Measurements from ENCODE around the gene FAM229B.
A peak's percentile ranks its signal among the peaks of the same experiment; 100 is the strongest.

The FAM229B gene

DNA sequence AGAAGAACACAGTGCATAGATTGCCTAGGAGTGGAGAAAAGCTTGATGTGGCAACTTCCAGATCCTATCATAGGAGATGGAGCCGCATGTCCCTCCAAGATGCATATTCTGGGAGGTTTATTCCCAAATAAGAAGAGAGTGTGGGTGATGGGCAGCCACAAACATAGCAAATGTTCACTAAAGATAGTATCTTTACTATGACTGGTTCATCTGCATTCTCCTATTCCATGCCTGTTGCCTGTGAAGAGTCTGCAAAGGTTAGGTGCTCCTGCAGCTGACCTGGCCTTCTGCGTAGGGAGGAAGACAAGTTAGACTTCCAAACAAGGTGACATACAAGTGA, 48.0 kb upstream of the FAM229B start:
- Histone ChIP-seq H3K36me3 (ENCODE audit: control insufficient read depth, insufficient read depth, low read length) (no peaks in the 10 kb centered on the region), H3K4me3 (ENCODE audit: low read depth, low read length) (no peak overlapping the region), H2AFZ (no peak overlapping the region), H3K79me2 (no peaks in the 10 kb centered on the region), H3K9ac (no peak overlapping the region), H3K9me3 (ENCODE audit: control insufficient read depth, low read length) (no peaks in the 10 kb centered on the region), H3K4me1 (peaks cover 7% of the 10 kb centered on the region), H3K4me2 (ENCODE audit: low read length) (no peak overlapping the region), H3K27me3 (ENCODE audit: control insufficient read depth, insufficient read depth, low read length) (no peaks in the 10 kb centered on the region), H3K27ac (no peak overlapping the region)
- TF ChIP-seq, protein P1, sequence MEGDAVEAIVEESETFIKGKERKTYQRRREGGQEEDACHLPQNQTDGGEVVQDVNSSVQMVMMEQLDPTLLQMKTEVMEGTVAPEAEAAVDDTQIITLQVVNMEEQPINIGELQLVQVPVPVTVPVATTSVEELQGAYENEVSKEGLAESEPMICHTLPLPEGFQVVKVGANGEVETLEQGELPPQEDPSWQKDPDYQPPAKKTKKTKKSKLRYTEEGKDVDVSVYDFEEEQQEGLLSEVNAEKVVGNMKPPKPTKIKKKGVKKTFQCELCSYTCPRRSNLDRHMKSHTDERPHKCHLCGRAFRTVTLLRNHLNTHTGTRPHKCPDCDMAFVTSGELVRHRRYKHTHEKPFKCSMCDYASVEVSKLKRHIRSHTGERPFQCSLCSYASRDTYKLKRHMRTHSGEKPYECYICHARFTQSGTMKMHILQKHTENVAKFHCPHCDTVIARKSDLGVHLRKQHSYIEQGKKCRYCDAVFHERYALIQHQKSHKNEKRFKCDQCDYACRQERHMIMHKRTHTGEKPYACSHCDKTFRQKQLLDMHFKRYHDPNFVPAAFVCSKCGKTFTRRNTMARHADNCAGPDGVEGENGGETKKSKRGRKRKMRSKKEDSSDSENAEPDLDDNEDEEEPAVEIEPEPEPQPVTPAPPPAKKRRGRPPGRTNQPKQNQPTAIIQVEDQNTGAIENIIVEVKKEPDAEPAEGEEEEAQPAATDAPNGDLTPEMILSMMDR (IDR thresholded peaks at IDR 0.05): no peak

GRCh38 chr6:112040956-112041355, 46.4 kb upstream of the FAM229B start:
- TF ChIP-seq, protein P1 (IDR thresholded peaks at IDR 0.05): no peak
- H3K36me3 ChIP-seq (ENCODE audit: control insufficient read depth, insufficient read depth, low read length): no peaks in the 10 kb centered on the region
- no peak overlapping the region for H3K4me2 ChIP-seq (ENCODE audit: low read length)
- H3K4me1 ChIP-seq: peaks cover 7% of the 10 kb centered on the region
- no peak overlapping the region for H3K4me3 ChIP-seq (ENCODE audit: low read depth, low read length)
- no peak overlapping the region for H2AFZ ChIP-seq
- H3K9me3 ChIP-seq (ENCODE audit: control insufficient read depth, low read length): no peaks in the 10 kb centered on the region
- no peak overlapping the region for H3K27ac ChIP-seq
- H3K9ac ChIP-seq: no peak overlapping the region
- no peaks in the 10 kb centered on the region for H3K79me2 ChIP-seq
- H3K27me3 ChIP-seq (ENCODE audit: control insufficient read depth, insufficient read depth, low read length): no peaks in the 10 kb centered on the region

DNA sequence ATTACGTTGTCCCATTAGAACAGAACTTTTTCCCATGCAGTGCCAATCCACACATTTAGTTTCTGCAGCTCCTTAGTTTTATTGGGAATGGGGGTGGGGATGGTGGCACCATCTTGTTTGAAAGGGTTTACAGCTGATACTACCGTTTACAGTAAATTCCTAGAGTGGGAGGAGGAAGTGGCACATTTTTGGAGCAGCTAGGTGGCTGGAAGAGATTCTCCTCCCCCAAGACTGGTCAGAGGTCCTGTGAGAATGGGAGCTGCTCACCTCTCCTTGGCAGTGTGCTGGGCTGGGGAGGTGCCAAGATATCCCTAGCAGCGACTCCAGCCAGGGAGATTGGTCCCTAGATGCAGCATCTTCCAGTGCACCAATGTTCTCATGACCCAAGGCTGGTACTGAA, 45.9 kb upstream of the FAM229B start:
- H3K36me3 ChIP-seq (ENCODE audit: control insufficient read depth, insufficient read depth, low read length): no peaks in the 10 kb centered on the region
- H3K27ac ChIP-seq: no peak overlapping the region
- H3K4me3 ChIP-seq (ENCODE audit: low read depth, low read length): no peak overlapping the region
- no peaks in the 10 kb centered on the region for H3K79me2 ChIP-seq
- H3K9me3 ChIP-seq (ENCODE audit: control insufficient read depth, low read length): no peaks in the 10 kb centered on the region
- peaks cover 7% of the 10 kb centered on the region for H3K4me1 ChIP-seq
- TF ChIP-seq, protein P1 (IDR thresholded peaks at IDR 0.05): no peak
- no peak overlapping the region for H3K9ac ChIP-seq
- H2AFZ ChIP-seq: no peak overlapping the region
- H3K4me2 ChIP-seq (ENCODE audit: low read length): no peak overlapping the region
- H3K27me3 ChIP-seq (ENCODE audit: control insufficient read depth, insufficient read depth, low read length): no peaks in the 10 kb centered on the region

DNA sequence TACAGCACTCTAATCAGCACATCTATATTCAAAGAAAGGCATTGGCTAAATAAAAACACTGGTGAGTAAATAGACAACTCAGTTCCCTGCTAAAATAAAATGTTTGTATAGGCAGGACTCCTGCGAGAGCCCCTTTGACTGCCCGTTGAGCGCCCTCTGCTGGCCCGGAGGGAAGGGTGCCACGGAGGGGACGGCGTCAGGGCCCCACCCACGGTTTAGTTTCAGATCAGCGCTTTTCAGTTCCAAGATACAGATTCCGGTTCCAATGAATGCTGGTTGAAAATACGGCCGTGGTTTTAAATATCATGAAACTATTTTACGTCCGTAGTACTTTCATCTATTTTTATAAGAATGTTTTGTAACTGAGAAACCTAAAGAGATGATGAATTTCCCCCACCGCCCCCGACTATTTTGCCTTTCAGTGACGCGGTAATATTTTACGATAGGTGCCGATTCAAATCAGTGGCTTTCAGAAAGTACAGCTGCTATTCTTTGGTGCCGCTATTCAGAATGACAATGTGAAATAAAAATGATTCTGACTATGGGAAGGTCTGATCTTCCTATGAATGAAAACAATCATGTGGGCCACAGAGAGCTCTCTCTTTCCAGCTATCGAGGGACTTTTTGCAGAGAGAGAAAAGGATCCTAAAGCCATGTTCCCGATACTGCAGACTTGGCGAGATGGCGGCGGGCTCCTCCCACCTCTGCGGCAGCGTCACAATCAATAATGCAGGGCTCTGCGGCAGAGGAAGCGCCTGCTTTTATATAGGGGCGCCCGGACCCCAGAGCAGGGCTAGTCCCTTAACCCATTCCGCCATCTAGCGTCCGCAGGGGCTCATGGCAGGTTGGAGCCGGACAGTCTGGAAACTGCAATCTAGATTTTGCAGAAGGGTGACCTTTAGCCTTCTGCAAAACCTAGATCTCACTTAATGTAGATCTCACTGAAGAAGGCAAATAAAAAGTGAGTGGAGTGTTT, 44.1 kb upstream of the FAM229B start:
- Histone ChIP-seq H3K79me2 (no peaks in the 10 kb centered on the region), H3K27ac (peak overlapping the region; percentile 85), H3K9ac (peak overlapping the region; percentile 15), H3K4me2 (ENCODE audit: low read length) (peak overlapping the region; percentile 95), H3K4me3 (ENCODE audit: low read depth, low read length) (peak overlapping the region; percentile 75), H3K9me3 (ENCODE audit: control insufficient read depth, low read length) (no peaks in the 10 kb centered on the region), H3K27me3 (ENCODE audit: control insufficient read depth, insufficient read depth, low read length) (no peaks in the 10 kb centered on the region), H3K36me3 (ENCODE audit: control insufficient read depth, insufficient read depth, low read length) (no peaks in the 10 kb centered on the region), H3K4me1 (peaks cover 7% of the 10 kb centered on the region), H2AFZ (peak overlapping the region; percentile 82)
- TF ChIP-seq, protein P1 (IDR thresholded peaks at IDR 0.05): peak; percentile 99

Measured in parathyroid adenoma (tissue), 2 donors.